ENCODE results near the gene MTARC2.

Gene MTARC2

DNA sequence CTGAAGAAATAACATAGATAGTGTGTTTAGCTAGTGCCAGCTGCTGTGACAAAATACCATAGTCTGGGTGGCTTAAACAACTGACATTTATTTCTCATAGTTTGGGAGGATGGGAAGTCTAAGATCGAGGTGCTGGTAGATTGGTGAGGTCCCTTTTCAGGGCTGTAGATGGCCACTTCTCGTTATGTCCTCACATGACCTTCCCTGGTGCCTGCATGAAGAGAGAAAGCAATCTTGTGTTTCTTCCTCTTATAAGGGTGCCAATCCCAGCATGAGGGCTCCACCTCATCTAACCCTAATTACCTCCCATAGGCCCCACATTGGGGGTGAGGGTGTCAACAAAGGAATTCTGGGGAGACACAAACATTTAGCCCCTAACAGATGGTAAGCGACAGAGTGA is 9.3 kb downstream of the MTARC2 start:
- H2BK15ac ChIP-seq (ENCODE audit: low read depth, poor library complexity, severe bottlenecking), result no peak overlapping the region
- no peak overlapping the region for H4K91ac ChIP-seq (ENCODE audit: low read length)
- H3K14ac ChIP-seq (ENCODE audit: low read length in 2 of 2), result no peak overlapping the region

GRCh38 chr1:220759147-220759546 is 11.0 kb downstream of the MTARC2 start:
- no peak for DNase-seq
- Histone ChIP-seq H3K18ac (ENCODE audit: low read depth in 1 of 2, low read length in 2 of 2) (no peak overlapping the region), H3K9me3 (ENCODE audit: control insufficient read depth, low read length) (no peaks in the 10 kb centered on the region), H2AFZ (ENCODE audit: low read depth, low read length) (no peak overlapping the region), H3K27me3 (ENCODE audit: control insufficient read depth in 1 of 2, insufficient read depth in 1 of 2, low read length in 2 of 2) (no peaks in the 10 kb centered on the region), H3K23ac (ENCODE audit: low read length in 2 of 2) (no peak overlapping the region), H2AK5ac (ENCODE audit: low read length, severe bottlenecking) (no peak overlapping the region), H2BK12ac (ENCODE audit: low read length in 2 of 2) (no peak overlapping the region), H4K8ac (ENCODE audit: low read length) (no peak overlapping the region), H2BK120ac (ENCODE audit: low read depth, low read length) (no peak overlapping the region), H3K4me3 (ENCODE audit: insufficient read depth in 1 of 2, low read depth in 1 of 2, low read length in 2 of 2) (no peak overlapping the region), H3K4me1 (ENCODE audit: control insufficient read depth, insufficient read depth, low read depth, low read length) (no peaks in the 10 kb centered on the region), H3K4ac (ENCODE audit: low read depth in 1 of 2, low read length in 2 of 2) (no peak overlapping the region), H3K14ac (ENCODE audit: low read length in 2 of 2) (no peak overlapping the region), H3K36me3 (ENCODE audit: control insufficient read depth in 1 of 2, insufficient read depth in 2 of 2, low read depth in 1 of 2, low read length in 2 of 2) (peaks cover 6 to 7% of the 10 kb centered on the region in 2 experiments), H2BK5ac (ENCODE audit: low read depth, low read length, poor library complexity, severe bottlenecking) (no peak overlapping the region), H3K9ac (ENCODE audit: low read length) (no peak overlapping the region), H3K4me2 (ENCODE audit: low read length, poor library complexity, severe bottlenecking) (no peak overlapping the region), H3K79me1 (replicated peaks; ENCODE audit: low read length, poor library complexity, severe bottlenecking) (peaks cover 2% of the 10 kb centered on the region), H2BK15ac (ENCODE audit: low read depth, poor library complexity, severe bottlenecking) (no peak overlapping the region), H3K27ac (ENCODE audit: low read length, poor library complexity, severe bottlenecking) (no peak overlapping the region), H4K91ac (ENCODE audit: low read length) (no peak overlapping the region)
- 80% methylated on average over 3 of the region's 3 CpGs for WGBS

More for the DNA sequence above, 9.3 kb downstream of the MTARC2 start:
- DNase-seq, result no peak
- Histone ChIP-seq H3K79me1 (replicated peaks; ENCODE audit: low read length, poor library complexity, severe bottlenecking) (peaks cover 5% of the 10 kb centered on the region), H3K9me3 (ENCODE audit: control insufficient read depth, low read length) (no peaks in the 10 kb centered on the region), H2BK12ac (ENCODE audit: low read length in 2 of 2) (no peak overlapping the region), H2BK5ac (ENCODE audit: low read depth, low read length, poor library complexity, severe bottlenecking) (no peak overlapping the region), H3K4me2 (ENCODE audit: low read length, poor library complexity, severe bottlenecking) (no peak overlapping the region), H3K27ac (ENCODE audit: low read length, poor library complexity, severe bottlenecking) (no peak overlapping the region), H2AFZ (ENCODE audit: low read depth, low read length) (no peak overlapping the region), H2AK5ac (ENCODE audit: low read length, severe bottlenecking) (no peak overlapping the region), H3K23ac (ENCODE audit: low read length in 2 of 2) (no peak overlapping the region), H4K8ac (ENCODE audit: low read length) (no peak overlapping the region), H3K4me1 (ENCODE audit: control insufficient read depth, insufficient read depth, low read depth, low read length) (no peaks in the 10 kb centered on the region), H3K4me3 (ENCODE audit: insufficient read depth in 1 of 2, low read depth in 1 of 2, low read length in 2 of 2) (no peak overlapping the region), H2BK120ac (ENCODE audit: low read depth, low read length) (no peak overlapping the region), H3K18ac (ENCODE audit: low read depth in 1 of 2, low read length in 2 of 2) (no peak overlapping the region), H3K27me3 (ENCODE audit: control insufficient read depth in 1 of 2, insufficient read depth in 1 of 2, low read length in 2 of 2) (no peaks in the 10 kb centered on the region), H3K9ac (ENCODE audit: low read length) (no peak overlapping the region), H3K4ac (ENCODE audit: low read depth in 1 of 2, low read length in 2 of 2) (no peak overlapping the region), H3K36me3 (ENCODE audit: control insufficient read depth in 1 of 2, insufficient read depth in 2 of 2, low read depth in 1 of 2, low read length in 2 of 2) (peaks cover 4 to 6% of the 10 kb centered on the region in 2 experiments)
- WGBS, result 100% methylated on average over 1 of the region's 3 CpGs

GRCh38 chr1:220761688-220762427 is 13.7 kb downstream of the MTARC2 start:
- DNase-seq, result no peak
- Histone ChIP-seq H3K27me3 (ENCODE audit: control insufficient read depth in 1 of 2, insufficient read depth in 1 of 2, low read length in 2 of 2) (no peaks in the 10 kb centered on the region), H3K4me1 (ENCODE audit: control insufficient read depth, insufficient read depth, low read depth, low read length) (no peaks in the 10 kb centered on the region), H3K18ac (ENCODE audit: low read depth in 1 of 2, low read length in 2 of 2) (no peak overlapping the region), H4K8ac (ENCODE audit: low read length) (no peak overlapping the region), H2BK5ac (ENCODE audit: low read depth, low read length, poor library complexity, severe bottlenecking) (no peak overlapping the region), H3K27ac (ENCODE audit: low read length, poor library complexity, severe bottlenecking) (no peak overlapping the region), H3K4me2 (ENCODE audit: low read length, poor library complexity, severe bottlenecking) (no peak overlapping the region), H4K91ac (ENCODE audit: low read length) (no peak overlapping the region), H3K9ac (ENCODE audit: low read length) (no peak overlapping the region), H2BK15ac (ENCODE audit: low read depth, poor library complexity, severe bottlenecking) (no peak overlapping the region), H3K36me3 (ENCODE audit: control insufficient read depth in 1 of 2, insufficient read depth in 2 of 2, low read depth in 1 of 2, low read length in 2 of 2) (peaks cover 0 to 3% of the 10 kb centered on the region in 2 experiments), H3K23ac (ENCODE audit: low read length in 2 of 2) (no peak overlapping the region), H2AK5ac (ENCODE audit: low read length, severe bottlenecking) (no peak overlapping the region), H2BK12ac (ENCODE audit: low read length in 2 of 2) (no peak overlapping the region), H2AFZ (ENCODE audit: low read depth, low read length) (no peak overlapping the region), H2BK120ac (ENCODE audit: low read depth, low read length) (no peak overlapping the region), H3K79me1 (replicated peaks; ENCODE audit: low read length, poor library complexity, severe bottlenecking) (no peaks in the 10 kb centered on the region), H3K14ac (ENCODE audit: low read length in 2 of 2) (no peak overlapping the region), H3K4ac (ENCODE audit: low read depth in 1 of 2, low read length in 2 of 2) (no peak overlapping the region), H3K9me3 (ENCODE audit: control insufficient read depth, low read length) (no peaks in the 10 kb centered on the region), H3K4me3 (ENCODE audit: insufficient read depth in 1 of 2, low read depth in 1 of 2, low read length in 2 of 2) (no peak overlapping the region)
- 96% methylated on average over 7 of the region's 7 CpGs for WGBS

DNA sequence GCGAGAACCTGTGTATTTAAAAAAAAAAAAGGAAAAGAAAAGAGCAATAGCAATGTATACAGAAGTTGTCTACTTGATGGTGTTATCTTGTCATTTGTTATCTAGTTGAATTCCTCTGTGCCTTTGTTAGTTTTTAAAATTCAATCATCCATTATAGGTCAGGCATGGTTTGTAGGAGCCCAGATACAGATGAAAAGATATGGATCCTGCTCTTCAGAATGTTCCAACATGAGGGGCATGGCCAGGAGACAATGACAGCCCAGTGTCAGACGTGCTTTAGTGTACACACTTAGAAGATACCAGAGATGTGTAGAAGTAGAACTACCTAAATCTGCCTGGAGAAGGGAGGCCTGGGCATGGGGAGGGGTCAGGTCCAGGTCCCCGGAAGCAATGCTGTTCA is 16.6 kb downstream of the MTARC2 start:
- Histone ChIP-seq H2BK12ac (ENCODE audit: low read length in 2 of 2) (no peak overlapping the region), H3K14ac (ENCODE audit: low read length in 2 of 2) (no peak overlapping the region), H2BK15ac (ENCODE audit: low read depth, poor library complexity, severe bottlenecking) (no peak overlapping the region), H3K23ac (ENCODE audit: low read length in 2 of 2) (no peak overlapping the region), H4K91ac (ENCODE audit: low read length) (no peak overlapping the region), H3K27ac (ENCODE audit: low read length, poor library complexity, severe bottlenecking) (no peak overlapping the region), H3K18ac (ENCODE audit: low read depth in 1 of 2, low read length in 2 of 2) (no peak overlapping the region), H3K4me3 (ENCODE audit: insufficient read depth in 1 of 2, low read depth in 1 of 2, low read length in 2 of 2) (no peak overlapping the region), H3K36me3 (ENCODE audit: control insufficient read depth in 1 of 2, insufficient read depth in 2 of 2, low read depth in 1 of 2, low read length in 2 of 2) (peaks cover 0 to 7% of the 10 kb centered on the region in 2 experiments), H3K27me3 (ENCODE audit: control insufficient read depth in 1 of 2, insufficient read depth in 1 of 2, low read length in 2 of 2) (no peaks in the 10 kb centered on the region), H3K9me3 (ENCODE audit: control insufficient read depth, low read length) (no peaks in the 10 kb centered on the region), H3K9ac (ENCODE audit: low read length) (no peak overlapping the region), H3K79me1 (replicated peaks; ENCODE audit: low read length, poor library complexity, severe bottlenecking) (no peaks in the 10 kb centered on the region), H3K4me2 (ENCODE audit: low read length, poor library complexity, severe bottlenecking) (no peak overlapping the region), H3K4me1 (ENCODE audit: control insufficient read depth, insufficient read depth, low read depth, low read length) (no peaks in the 10 kb centered on the region), H2AFZ (ENCODE audit: low read depth, low read length) (no peak overlapping the region), H2BK120ac (ENCODE audit: low read depth, low read length) (no peak overlapping the region), H4K8ac (ENCODE audit: low read length) (no peak overlapping the region), H2AK5ac (ENCODE audit: low read length, severe bottlenecking) (no peak overlapping the region), H3K4ac (ENCODE audit: low read depth in 1 of 2, low read length in 2 of 2) (no peak overlapping the region), H2BK5ac (ENCODE audit: low read depth, low read length, poor library complexity, severe bottlenecking) (no peak overlapping the region)
- WGBS, result 96% methylated on average over 3 of the region's 3 CpGs
- no peak for DNase-seq

Measured in mesenchymal stem cell (in vitro differentiated cells and primary cell).